Liver (tissue), 9 donors: ENCODE data around the gene NDUFA13. TPM values are rescaled to one million over a fixed set of nuclear protein-coding genes. Genes with fewer than 3 reads are reported as not detected.

Experiments used
- DNase-seq: peaks from one replicate; pipeline ENCODE4 v3.0.0-alpha.2; 2017; ENCODE audit warnings: low spot score
- H3K27ac ChIP-seq, 2 donors: one replicate each; pipeline ENCODE4 v1.7.0; 2013; ENCODE audit warnings: inconsistent platforms in 2 of 2, low read length in 2 of 2, control low read depth in 1 of 2, low read depth in 1 of 2, mild to moderate bottlenecking in 1 of 2
- H3K27me3 ChIP-seq, 4 donors: one replicate each; pipeline versions ENCODE4 v1.6.1 to v1.7.0; 2013; ENCODE audit warnings: low read length in 3 of 4, inconsistent platforms in 1 of 4, mild to moderate bottlenecking in 1 of 4, moderate library complexity in 1 of 4; ENCODE audit not compliant: control insufficient read depth in 4 of 4, insufficient read depth in 4 of 4
- H3K36me3 ChIP-seq, 4 donors: one replicate each; pipeline versions ENCODE4 v1.6.1 to v1.7.0; 2013; ENCODE audit warnings: low read length in 3 of 4, mild to moderate bottlenecking in 3 of 4, low read depth in 1 of 4, moderate library complexity in 1 of 4; ENCODE audit not compliant: control insufficient read depth in 4 of 4, insufficient read depth in 3 of 4
- H3K4me1 ChIP-seq, 4 donors: one replicate each; pipeline versions ENCODE4 v1.6.1 to v1.7.0; 2013; ENCODE audit warnings: low read length in 3 of 4, mild to moderate bottlenecking in 3 of 4, moderate library complexity in 1 of 4; ENCODE audit not compliant: control insufficient read depth in 4 of 4, insufficient read depth in 4 of 4
- H3K4me3 ChIP-seq, 3 donors: one replicate each; pipeline versions ENCODE4 v1.6.1 to v1.7.0; 2013; ENCODE audit warnings: low read length in 3 of 3, control low read depth in 1 of 3, low read depth in 1 of 3, mild to moderate bottlenecking in 1 of 3
- H3K9ac ChIP-seq, 2 donors: one replicate each; pipeline ENCODE4 v1.7.0; 2013; ENCODE audit warnings: low read length in 2 of 2, mild to moderate bottlenecking in 2 of 2, moderate library complexity in 2 of 2, control low read depth in 1 of 2, low read depth in 1 of 2
- H3K9me3 ChIP-seq, 4 donors: one replicate each; pipeline versions ENCODE4 v1.6.1 to v1.7.0; 2013; ENCODE audit warnings: low read length in 3 of 4; ENCODE audit not compliant: control insufficient read depth in 4 of 4
- ATF3 ChIP-seq: IDR thresholded peaks from 2 replicates; pipeline ENCODE4 v1.6.1; 2016; ENCODE audit warnings: antibody characterized with exemption
- EGR1 ChIP-seq, 2 donors: IDR thresholded peaks; 2 replicates each; pipeline ENCODE4 v1.6.1; 2016 to 2018; ENCODE audit warnings: antibody characterized with exemption in 2 of 2, low read depth in 2 of 2
- FOXA1 ChIP-seq: IDR thresholded peaks from 2 replicates; pipeline ENCODE4 v1.6.1; 2016; ENCODE audit warnings: antibody characterized with exemption
- FOXA2 ChIP-seq: IDR thresholded peaks from 2 replicates; pipeline ENCODE4 v1.6.1; 2016; ENCODE audit warnings: antibody characterized with exemption
- GABPA ChIP-seq, 2 donors: IDR thresholded peaks in 1 of 2; conservative IDR thresholded peaks in 1 of 2; 2 replicates each; pipeline ENCODE4 v1.6.1; 2016; ENCODE audit warnings: antibody characterized with exemption in 2 of 2, mild to moderate bottlenecking in 1 of 2, moderate library complexity in 1 of 2
- HNF4A ChIP-seq, 2 donors: conservative IDR thresholded peaks; 2 replicates each; pipeline ENCODE4 v1.6.1; 2016; ENCODE audit warnings: antibody characterized with exemption in 2 of 2, mild to moderate bottlenecking in 2 of 2
- HNF4G ChIP-seq: IDR thresholded peaks from 2 replicates; pipeline ENCODE4 v1.6.1; 2016; ENCODE audit warnings: antibody characterized with exemption
- JUND ChIP-seq, 2 donors: IDR thresholded peaks; 2 replicates each; pipeline ENCODE4 v1.6.1; 2016; ENCODE audit warnings: antibody characterized with exemption in 2 of 2
- NR2F2 ChIP-seq: IDR thresholded peaks from 2 replicates; pipeline ENCODE4 v1.6.1; 2016; ENCODE audit warnings: antibody characterized with exemption
- RAD21 ChIP-seq, 2 donors: IDR thresholded peaks; 2 replicates each; pipeline ENCODE4 v1.6.1; 2016; ENCODE audit warnings: antibody characterized with exemption in 2 of 2, mild to moderate bottlenecking in 2 of 2
- REST ChIP-seq: IDR thresholded peaks from 2 replicates; pipeline ENCODE4 v1.6.1; 2016; ENCODE audit warnings: antibody characterized with exemption, mild to moderate bottlenecking
- RXRA ChIP-seq, 2 donors: IDR thresholded peaks; 2 replicates each; pipeline ENCODE4 v1.6.1; 2017 to 2018; ENCODE audit warnings: antibody characterized with exemption in 2 of 2, mild to moderate bottlenecking in 1 of 2
- SP1 ChIP-seq: IDR thresholded peaks from 2 replicates; pipeline ENCODE4 v1.6.1; 2018; ENCODE audit warnings: antibody characterized with exemption, mild to moderate bottlenecking
- TAF1 ChIP-seq: conservative IDR thresholded peaks from 2 replicates; pipeline ENCODE4 v1.6.1; 2016; ENCODE audit warnings: antibody characterized with exemption, mild to moderate bottlenecking
- YY1 ChIP-seq: IDR thresholded peaks from 2 replicates; pipeline ENCODE4 v1.6.1; 2016; ENCODE audit warnings: antibody characterized with exemption, mild to moderate bottlenecking
- WGBS: extraction: QIAGEN DNeasy Blood & Tissue Kit; methylation state at CpG from one replicate; pipeline ENCODE4 v1.1.7; 2013; 5-methylcytosine and 5-hydroxymethylcytosine counted together
- polyA plus RNA-seq, 2 donors: library from polyadenylated mRNA; stranded (reverse) in 1 of 2; unstranded in 1 of 2; fragments of 200-250 nt in 1 of 2; fragments of >200 nt in 1 of 2; fragmentation: Nextera tagmentation in 1 of 2; extraction: Ambion mirVana in 1 of 2; gene quantifications; one replicate each; pipeline versions ENCODE4 v1.2.1 to v1.2.3, GENCODE V29; 2013 to 2015
- total RNA-seq, 2 donors: library from RNA; depleted of rRNA; stranded (reverse); fragments of >200 nt; gene quantifications; one replicate each; pipeline ENCODE4 v1.2.3, GENCODE V29; 2014
- TF ChIP-seq, protein P1 (sequence below): IDR thresholded peaks from 2 replicates; pipeline ENCODE4 v1.6.1; 2016; ENCODE audit warnings: antibody characterized with exemption
- TF ChIP-seq, protein P2 (sequence below): IDR thresholded peaks from 2 replicates; pipeline ENCODE4 v1.6.1; 2016; ENCODE audit warnings: antibody characterized with exemption
- TF ChIP-seq, protein P3 (sequence below): fragments of 150-350 bp; IDR thresholded peaks from 2 replicates; pipeline ENCODE4 v1.5.1; 2017; ENCODE audit warnings: improper control_type of control experiment, low read depth, low read length; ENCODE audit not compliant: missing input control
- donor health status: healthy.
- donor health status: healthy.
- donor health status: healthy.
- donor health status: healthy.
- donor health status: healthy.

Gene NDUFA13
- total and polyA plus RNA-seq, 4 donors: 45.3 to 239 (median 130) TPM

DNA sequence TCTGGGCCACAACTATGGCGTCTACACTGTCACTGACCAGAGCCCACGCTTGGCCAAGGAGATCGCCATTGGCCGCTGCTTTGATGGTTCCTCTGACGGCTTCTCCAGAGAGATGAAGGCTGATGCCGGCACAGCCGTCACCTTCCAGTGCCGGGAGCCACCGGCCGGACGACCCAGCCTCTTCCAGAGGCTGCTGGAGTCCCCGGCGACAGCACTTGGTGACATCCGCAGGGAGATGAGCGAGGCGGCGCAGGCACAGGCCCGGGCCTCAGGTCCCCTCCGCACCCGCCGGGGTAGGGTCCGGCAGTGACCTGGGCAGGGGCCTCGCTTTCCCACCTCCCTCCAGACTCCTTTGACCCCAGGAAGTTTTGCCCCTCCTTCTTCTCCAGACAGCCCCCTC is 29.7 kb downstream of the NDUFA13 start:
- H3K27me3 ChIP-seq: peaks cover 0 to 6% (median 2%) of the 10 kb centered on the region in 4 donors

More for the DNA sequence above, 29.7 kb downstream of the NDUFA13 start:
- H3K9ac ChIP-seq: no peak overlapping the region
- no peak overlapping the region for H3K27ac ChIP-seq
- no peaks in the 10 kb centered on the region for H3K9me3 ChIP-seq
- H3K36me3 ChIP-seq: no peaks in the 10 kb centered on the region
- H3K4me3 ChIP-seq: no peak overlapping the region
- H3K4me1 ChIP-seq: peaks cover 0 to 7% (median 4%) of the 10 kb centered on the region in 4 donors
- 95% methylated on average over 23 of the region's 23 CpGs for WGBS
- TF ChIP-seq TAF1 (no peak), RAD21 (IDR thresholded peaks at IDR 0.05) (no peak), SP1 (no peak), NR2F2 (no peak), ATF3 (no peak), JUND (IDR thresholded peaks at IDR 0.05) (no peak), FOXA2 (no peak), HNF4G (no peak), FOXA1 (no peak), REST (no peak), YY1 (no peak), EGR1 (IDR thresholded peaks at IDR 0.05; ENCODE audit: low read depth in 2 of 2) (no peak), GABPA (IDR thresholded peaks at IDR 0.05 in 1 of 2, conservative IDR thresholded peaks at IDR 0.05 in 1 of 2) (no peak), HNF4A (conservative IDR thresholded peaks at IDR 0.05) (no peak), RXRA (IDR thresholded peaks at IDR 0.05) (no peak)
- TF ChIP-seq, protein P1, sequence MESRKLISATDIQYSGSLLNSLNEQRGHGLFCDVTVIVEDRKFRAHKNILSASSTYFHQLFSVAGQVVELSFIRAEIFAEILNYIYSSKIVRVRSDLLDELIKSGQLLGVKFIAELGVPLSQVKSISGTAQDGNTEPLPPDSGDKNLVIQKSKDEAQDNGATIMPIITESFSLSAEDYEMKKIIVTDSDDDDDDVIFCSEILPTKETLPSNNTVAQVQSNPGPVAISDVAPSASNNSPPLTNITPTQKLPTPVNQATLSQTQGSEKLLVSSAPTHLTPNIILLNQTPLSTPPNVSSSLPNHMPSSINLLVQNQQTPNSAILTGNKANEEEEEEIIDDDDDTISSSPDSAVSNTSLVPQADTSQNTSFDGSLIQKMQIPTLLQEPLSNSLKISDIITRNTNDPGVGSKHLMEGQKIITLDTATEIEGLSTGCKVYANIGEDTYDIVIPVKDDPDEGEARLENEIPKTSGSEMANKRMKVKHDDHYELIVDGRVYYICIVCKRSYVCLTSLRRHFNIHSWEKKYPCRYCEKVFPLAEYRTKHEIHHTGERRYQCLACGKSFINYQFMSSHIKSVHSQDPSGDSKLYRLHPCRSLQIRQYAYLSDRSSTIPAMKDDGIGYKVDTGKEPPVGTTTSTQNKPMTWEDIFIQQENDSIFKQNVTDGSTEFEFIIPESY: no peak
- TF ChIP-seq, protein P2, sequence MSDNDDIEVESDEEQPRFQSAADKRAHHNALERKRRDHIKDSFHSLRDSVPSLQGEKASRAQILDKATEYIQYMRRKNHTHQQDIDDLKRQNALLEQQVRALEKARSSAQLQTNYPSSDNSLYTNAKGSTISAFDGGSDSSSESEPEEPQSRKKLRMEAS: no peak
- TF ChIP-seq, protein P3, sequence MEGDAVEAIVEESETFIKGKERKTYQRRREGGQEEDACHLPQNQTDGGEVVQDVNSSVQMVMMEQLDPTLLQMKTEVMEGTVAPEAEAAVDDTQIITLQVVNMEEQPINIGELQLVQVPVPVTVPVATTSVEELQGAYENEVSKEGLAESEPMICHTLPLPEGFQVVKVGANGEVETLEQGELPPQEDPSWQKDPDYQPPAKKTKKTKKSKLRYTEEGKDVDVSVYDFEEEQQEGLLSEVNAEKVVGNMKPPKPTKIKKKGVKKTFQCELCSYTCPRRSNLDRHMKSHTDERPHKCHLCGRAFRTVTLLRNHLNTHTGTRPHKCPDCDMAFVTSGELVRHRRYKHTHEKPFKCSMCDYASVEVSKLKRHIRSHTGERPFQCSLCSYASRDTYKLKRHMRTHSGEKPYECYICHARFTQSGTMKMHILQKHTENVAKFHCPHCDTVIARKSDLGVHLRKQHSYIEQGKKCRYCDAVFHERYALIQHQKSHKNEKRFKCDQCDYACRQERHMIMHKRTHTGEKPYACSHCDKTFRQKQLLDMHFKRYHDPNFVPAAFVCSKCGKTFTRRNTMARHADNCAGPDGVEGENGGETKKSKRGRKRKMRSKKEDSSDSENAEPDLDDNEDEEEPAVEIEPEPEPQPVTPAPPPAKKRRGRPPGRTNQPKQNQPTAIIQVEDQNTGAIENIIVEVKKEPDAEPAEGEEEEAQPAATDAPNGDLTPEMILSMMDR: no peak
- DNase-seq: no peak
